H1 (cell line): ENCODE results near the gene PGBD4. TPM values are rescaled to one million over a fixed set of nuclear protein-coding genes. Genes with fewer than 3 reads are reported as not detected.

Source experiments
- CREB1 ChIP-seq: IDR thresholded peaks from 2 replicates; pipeline ENCODE4 v1.6.1; 2012; ENCODE audit warnings: inconsistent platforms
- SIN3A ChIP-seq, 2 experiments: IDR thresholded peaks in 1 of 2; conservative IDR thresholded peaks in 1 of 2; 2 replicates each; pipeline ENCODE4 v1.6.1; 2011 to 2012; ENCODE audit warnings: low read length in 2 of 2, improper control_type of control experiment in 1 of 2, low read depth in 1 of 2, mild to moderate bottlenecking in 1 of 2
- SIRT6 ChIP-seq: IDR thresholded peaks from one replicate; pipeline ENCODE4 v1.7.1; 2012; ENCODE audit warnings: low read length, inconsistent platforms
- polyA plus RNA-seq, 7 experiments: library from polyadenylated mRNA; depleted of rRNA in 3 of 7; stranded (reverse) in 5 of 7; unstranded in 2 of 7; fragments of >200 nt in 5 of 7; fragments of 200-250 nt in 2 of 7; gene quantifications; 1 replicate in 5 of 7; 2 replicates in 1 of 7; 4 replicates in 1 of 7; pipeline versions ENCODE4 v1.2.1 to v1.2.3, GENCODE V29; 2011 to 2013; ENCODE audit warnings: missing spikeins in 2 of 7, mixed read lengths in 2 of 7
- total RNA-seq: library from RNA; stranded (reverse); fragmentation: NEBNext Ultra II Directional; extraction: Animal tissue kit (Norgen Biotek cat#: 25700); gene quantifications from 2 replicates; pipeline ENCODE4 v1.2.1, GENCODE V29; 2021
- TF ChIP-seq, protein P1 (sequence below): IDR thresholded peaks from 2 replicates; pipeline ENCODE4 v1.6.1; 2012; ENCODE audit warnings: low read length, inconsistent platforms

PGBD4 gene
- total and polyA plus RNA-seq, 2 of the 8 experiments (the other 6 are each of a cell fraction or from before 2014, with no cell fraction given) = 0.68 to 0.76 TPM

DNA sequence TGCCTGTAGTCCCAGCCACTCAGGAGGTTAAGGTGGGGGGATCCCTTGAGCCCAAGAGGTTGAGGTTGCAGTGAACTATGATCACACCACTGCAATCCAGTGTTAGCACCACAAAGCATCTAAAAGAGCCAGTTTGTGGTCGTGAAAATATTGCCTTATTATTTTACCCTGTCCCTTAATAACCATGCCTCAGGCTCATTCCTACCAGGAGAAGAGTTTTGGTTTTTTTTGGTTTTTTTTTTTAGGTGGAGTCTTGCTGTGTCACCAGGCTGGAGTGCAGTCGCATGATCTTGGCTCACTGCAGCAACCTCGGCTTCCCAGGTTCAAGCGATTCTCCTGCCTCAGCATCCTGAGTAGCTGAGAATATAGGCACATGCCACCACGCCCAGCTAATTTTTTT is 45.0 kb upstream of the PGBD4 start (continued):
- TF ChIP-seq, protein P1, sequence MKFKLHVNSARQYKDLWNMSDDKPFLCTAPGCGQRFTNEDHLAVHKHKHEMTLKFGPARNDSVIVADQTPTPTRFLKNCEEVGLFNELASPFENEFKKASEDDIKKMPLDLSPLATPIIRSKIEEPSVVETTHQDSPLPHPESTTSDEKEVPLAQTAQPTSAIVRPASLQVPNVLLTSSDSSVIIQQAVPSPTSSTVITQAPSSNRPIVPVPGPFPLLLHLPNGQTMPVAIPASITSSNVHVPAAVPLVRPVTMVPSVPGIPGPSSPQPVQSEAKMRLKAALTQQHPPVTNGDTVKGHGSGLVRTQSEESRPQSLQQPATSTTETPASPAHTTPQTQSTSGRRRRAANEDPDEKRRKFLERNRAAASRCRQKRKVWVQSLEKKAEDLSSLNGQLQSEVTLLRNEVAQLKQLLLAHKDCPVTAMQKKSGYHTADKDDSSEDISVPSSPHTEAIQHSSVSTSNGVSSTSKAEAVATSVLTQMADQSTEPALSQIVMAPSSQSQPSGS = no peak
- no peak for TF ChIP-seq SIN3A (conservative IDR thresholded peaks at IDR 0.05 in 1 of 2, IDR thresholded peaks at IDR 0.05 in 1 of 2; ENCODE audit: low read depth in 1 of 2, low read length in 2 of 2)
- no peak for TF ChIP-seq CREB1
- TF ChIP-seq SIRT6 = no peak
- TF ChIP-seq, all 59 proteins: peak for 0
